IMR-90 (cell line): Measurements from ENCODE around the gene KCTD3.

Source experiments
- CEBPB ChIP-seq: IDR thresholded peaks from 2 replicates; pipeline ENCODE4 v1.6.1; 2012; ENCODE audit warnings: low read depth, low read length, improper control_type of control experiment
- FOS ChIP-seq: fragments of 150-350 bp; IDR thresholded peaks from 2 replicates; pipeline ENCODE4 v1.6.1; 2016; ENCODE audit warnings: low read depth, low read length
- MAZ ChIP-seq: IDR thresholded peaks from 2 replicates; pipeline ENCODE4 v1.6.1; 2012; ENCODE audit warnings: low read depth, mild to moderate bottlenecking, low read length, improper control_type of control experiment, moderate library complexity, borderline replicate concordance
- NFE2L2 ChIP-seq: fragments of 150-350 bp; IDR thresholded peaks from 2 replicates; pipeline ENCODE4 v1.6.1; 2016; ENCODE audit warnings: low read depth, mild to moderate bottlenecking, low read length
- POLR2A ChIP-seq: IDR thresholded peaks from 2 replicates; pipeline ENCODE4 v1.6.1; 2012; ENCODE audit warnings: mild to moderate bottlenecking, low read depth, low read length
- USF2 ChIP-seq: fragments of 150-350 bp; IDR thresholded peaks from 2 replicates; pipeline ENCODE4 v1.6.1; 2017; ENCODE audit warnings: mild to moderate bottlenecking, antibody characterized with exemption, low read length, low read depth
- TF ChIP-seq, protein P1 (sequence below): conservative IDR thresholded peaks from 2 replicates; pipeline ENCODE4 v1.5.1; 2012; ENCODE audit warnings: mild to moderate bottlenecking, low read depth, low read length, improper control_type of control experiment

GRCh38 chr1:215557504-215557903 lies 9.6 kb upstream of the KCTD3 start:
- TF ChIP-seq MAZ (no peak), FOS (no peak), USF2 (no peak), NFE2L2 (no peak), POLR2A (no peak), CEBPB (no peak)
- TF ChIP-seq, protein P1, sequence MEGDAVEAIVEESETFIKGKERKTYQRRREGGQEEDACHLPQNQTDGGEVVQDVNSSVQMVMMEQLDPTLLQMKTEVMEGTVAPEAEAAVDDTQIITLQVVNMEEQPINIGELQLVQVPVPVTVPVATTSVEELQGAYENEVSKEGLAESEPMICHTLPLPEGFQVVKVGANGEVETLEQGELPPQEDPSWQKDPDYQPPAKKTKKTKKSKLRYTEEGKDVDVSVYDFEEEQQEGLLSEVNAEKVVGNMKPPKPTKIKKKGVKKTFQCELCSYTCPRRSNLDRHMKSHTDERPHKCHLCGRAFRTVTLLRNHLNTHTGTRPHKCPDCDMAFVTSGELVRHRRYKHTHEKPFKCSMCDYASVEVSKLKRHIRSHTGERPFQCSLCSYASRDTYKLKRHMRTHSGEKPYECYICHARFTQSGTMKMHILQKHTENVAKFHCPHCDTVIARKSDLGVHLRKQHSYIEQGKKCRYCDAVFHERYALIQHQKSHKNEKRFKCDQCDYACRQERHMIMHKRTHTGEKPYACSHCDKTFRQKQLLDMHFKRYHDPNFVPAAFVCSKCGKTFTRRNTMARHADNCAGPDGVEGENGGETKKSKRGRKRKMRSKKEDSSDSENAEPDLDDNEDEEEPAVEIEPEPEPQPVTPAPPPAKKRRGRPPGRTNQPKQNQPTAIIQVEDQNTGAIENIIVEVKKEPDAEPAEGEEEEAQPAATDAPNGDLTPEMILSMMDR, result no peak
